Measurements from ENCODE around the gene ARL6IP1. TPM values are rescaled to one million over a fixed set of nuclear protein-coding genes. Genes with fewer than 3 reads are reported as not detected.

ARL6IP1 gene
- total and polyA plus RNA-seq, 4 donors: 99.0 to 260 (median 184) TPM

GRCh38 chr16:18809165-18809564, 7.8 kb upstream of the ARL6IP1 start:
- Histone ChIP-seq H3K36me3 (ENCODE audit: control insufficient read depth in 4 of 4, insufficient read depth in 3 of 4, low read depth in 1 of 4, low read length in 3 of 4) (peaks cover 5 to 53% (median 48%) of the 10 kb centered on the region in 4 donors), H3K9me3 (ENCODE audit: control insufficient read depth in 4 of 4, low read length in 3 of 4) (no peaks in the 10 kb centered on the region), H3K27ac (ENCODE audit: low read depth in 1 of 2, low read length in 2 of 2) (no peak overlapping the region), H3K27me3 (ENCODE audit: control insufficient read depth in 4 of 4, insufficient read depth in 4 of 4, low read length in 3 of 4) (no peaks in the 10 kb centered on the region), H3K4me1 (ENCODE audit: control insufficient read depth in 4 of 4, insufficient read depth in 4 of 4, low read length in 3 of 4) (peaks cover 0 to 1% (median 0%) of the 10 kb centered on the region in 4 donors), H3K4me3 (ENCODE audit: low read depth in 1 of 3, low read length in 3 of 3) (no peak overlapping the region), H3K9ac (ENCODE audit: low read depth in 1 of 2, low read length in 2 of 2) (no peak overlapping the region)
- no peak for TF ChIP-seq RAD21 (IDR thresholded peaks at IDR 0.05)
- TF ChIP-seq HNF4A (conservative IDR thresholded peaks at IDR 0.05): no peak
- TF ChIP-seq HNF4G (IDR thresholded peaks at IDR 0.05): no peak
- TF ChIP-seq TAF1 (conservative IDR thresholded peaks at IDR 0.05): no peak
- TF ChIP-seq YY1 (IDR thresholded peaks at IDR 0.05): no peak
- TF ChIP-seq EGR1 (IDR thresholded peaks at IDR 0.05; ENCODE audit: low read depth in 2 of 2): no peak
- no peak for TF ChIP-seq SP1 (IDR thresholded peaks at IDR 0.05)
- no peak for TF ChIP-seq ATF3 (IDR thresholded peaks at IDR 0.05)
- TF ChIP-seq CTCF (IDR thresholded peaks at IDR 0.05; ENCODE audit: low read depth, low read length, missing input control): no peak
- TF ChIP-seq NR2F2 (IDR thresholded peaks at IDR 0.05): no peak
- no peak for TF ChIP-seq ZBTB33 (IDR thresholded peaks at IDR 0.05)
- no peak for TF ChIP-seq RXRA (IDR thresholded peaks at IDR 0.05)
- no peak for DNase-seq (ENCODE audit: low spot score)
- WGBS: 94% methylated on average over 13 of the region's 13 CpGs

- WGBS: 29% methylated on average over 2 of the region's 2 CpGs
- Histone ChIP-seq H3K4me3 (ENCODE audit: low read depth in 1 of 3, low read length in 3 of 3) (no peak overlapping the region), H3K9ac (ENCODE audit: low read depth in 1 of 2, low read length in 2 of 2) (no peak overlapping the region), H3K9me3 (ENCODE audit: control insufficient read depth in 4 of 4, low read length in 3 of 4) (no peaks in the 10 kb centered on the region), H3K36me3 (ENCODE audit: control insufficient read depth in 4 of 4, insufficient read depth in 3 of 4, low read depth in 1 of 4, low read length in 3 of 4) (peaks cover 3 to 32% (median 29%) of the 10 kb centered on the region in 4 donors), H3K27me3 (ENCODE audit: control insufficient read depth in 4 of 4, insufficient read depth in 4 of 4, low read length in 3 of 4) (no peaks in the 10 kb centered on the region), H3K4me1 (ENCODE audit: control insufficient read depth in 4 of 4, insufficient read depth in 4 of 4, low read length in 3 of 4) (peaks cover 4 to 11% (median 8%) of the 10 kb centered on the region in 4 donors), H3K27ac (ENCODE audit: low read depth in 1 of 2, low read length in 2 of 2) (no peak overlapping the region)
- no peak for TF ChIP-seq ZBTB33 (IDR thresholded peaks at IDR 0.05)
- TF ChIP-seq TAF1 (conservative IDR thresholded peaks at IDR 0.05): no peak
- TF ChIP-seq YY1 (IDR thresholded peaks at IDR 0.05): no peak
- TF ChIP-seq RXRA (IDR thresholded peaks at IDR 0.05): peak in 1 of 2 donors; percentile 35
- TF ChIP-seq REST (IDR thresholded peaks at IDR 0.05): no peak
- TF ChIP-seq HNF4G (IDR thresholded peaks at IDR 0.05): no peak
- TF ChIP-seq JUND (IDR thresholded peaks at IDR 0.05): no peak
- no peak for TF ChIP-seq ATF3 (IDR thresholded peaks at IDR 0.05)
- no peak for DNase-seq (ENCODE audit: low spot score)
Measured at GRCh38 chr16:18805257-18805773, 4.0 kb upstream of the ARL6IP1 start.

Measured in liver (tissue), 9 donors.